HepG2 (cell line): ENCODE results near the gene RGR. TPM values are rescaled to one million over a fixed set of nuclear protein-coding genes. Genes with fewer than 3 reads are reported as not detected.
A peak's percentile ranks its signal among the peaks of the same experiment; 100 is the strongest.

Experiments
- CAMTA2 ChIP-seq: sonication (generic); formaldehyde crosslinking; IDR thresholded peaks from 2 replicates; pipeline ENCODE4 v1.4.0; 2020; ENCODE audit warnings: mild to moderate bottlenecking, missing genetic modification reagents, borderline replicate concordance
- CREB3 ChIP-seq: sonication (generic); formaldehyde crosslinking; IDR thresholded peaks from 2 replicates; pipeline ENCODE4 v1.5.0; 2020; ENCODE audit warnings: missing genetic modification reagents
- FOSL1 ChIP-seq: sonication (generic); formaldehyde crosslinking; IDR thresholded peaks from 2 replicates; pipeline ENCODE4 v1.9.0; 2021; ENCODE audit warnings: missing genetic modification reagents, borderline replicate concordance
- GPN1 ChIP-seq: sonication (generic); formaldehyde crosslinking; IDR thresholded peaks from 2 replicates; pipeline ENCODE4 v1.5.1; 2020; ENCODE audit warnings: missing genetic modification reagents, borderline replicate concordance
- MED13 ChIP-seq: sonication (generic); formaldehyde crosslinking; IDR thresholded peaks from 2 replicates; pipeline ENCODE4 v1.5.0; 2020; ENCODE audit warnings: missing genetic modification reagents
- MIER3 ChIP-seq: IDR thresholded peaks from 2 replicates; pipeline ENCODE4 v1.6.1; 2016; ENCODE audit warnings: missing compliant biosample characterization, borderline replicate concordance
- MNT ChIP-seq: fragments of 450-650 bp; IDR thresholded peaks from 2 replicates; pipeline ENCODE4 v1.6.1; 2016
- ZBTB44 ChIP-seq: sonication (generic); formaldehyde crosslinking; IDR thresholded peaks from 2 replicates; pipeline ENCODE4 v1.4.0; 2020; ENCODE audit warnings: missing genetic modification reagents
- ZBTB7B ChIP-seq: sonication (generic); formaldehyde crosslinking; IDR thresholded peaks from 2 replicates; pipeline ENCODE4 v1.4.0; 2020; ENCODE audit warnings: missing genetic modification reagents
- ZNF205 ChIP-seq: IDR thresholded peaks from 2 replicates; pipeline ENCODE4 v1.6.1; 2018; ENCODE audit warnings: missing biosample characterization, missing genetic modification reagents
- ZNF234 ChIP-seq: sonication (generic); formaldehyde crosslinking; conservative IDR thresholded peaks from 2 replicates; pipeline ENCODE4 v1.5.1; 2020; ENCODE audit warnings: mild to moderate bottlenecking, missing genetic modification reagents
- ZNF282 ChIP-seq: fragments of 450-650 bp; IDR thresholded peaks from 2 replicates; pipeline ENCODE4 v1.6.1; 2018; ENCODE audit not compliant: partially characterized antibody
- ZNF773 ChIP-seq: sonication (generic); formaldehyde crosslinking; IDR thresholded peaks from 2 replicates; pipeline ENCODE4 v1.4.0; 2020; ENCODE audit warnings: missing genetic modification reagents, borderline replicate concordance
- polyA plus RNA-seq, 8 experiments: library from polyadenylated mRNA; depleted of rRNA in 3 of 8; stranded (reverse) in 7 of 8; unstranded in 1 of 8; fragments of >200 nt; fragmentation: Illumina TruSeq in 4 of 8; extraction: Trizol in 4 of 8; gene quantifications; 2 replicates each; pipeline versions ENCODE4 v1.2.1 to v1.2.3, GENCODE V29; 2011 to 2016; ENCODE audit warnings: low read depth in 4 of 8, missing spikeins in 1 of 8, mixed read lengths in 1 of 8; ENCODE audit not compliant: insufficient read depth in 1 of 8
- total RNA-seq, 5 experiments: library from RNA; depleted of rRNA; stranded (reverse); fragments of >200 nt; fragmentation: Illumina TruSeq; extraction: Trizol; gene quantifications; 2 replicates each; pipeline ENCODE4 v1.2.3, GENCODE V29; 2016; ENCODE audit warnings: low read depth in 1 of 5
- TF ChIP-seq, protein P1 (sequence below): sonication (generic); formaldehyde crosslinking; IDR thresholded peaks from 2 replicates; pipeline ENCODE4 v1.4.0; 2020; ENCODE audit warnings: missing genetic modification reagents
- TF ChIP-seq, protein P2 (sequence below), 2 experiments: sonication (generic) in 1 of 2; formaldehyde crosslinking in 1 of 2; IDR thresholded peaks; 2 replicates each; pipeline versions ENCODE4 v1.4.0 to v1.6.1; 2016 to 2020; ENCODE audit warnings: borderline replicate concordance in 1 of 2, low read depth in 1 of 2, mild to moderate bottlenecking in 1 of 2, missing genetic modification reagents in 1 of 2
- TF ChIP-seq, protein P3 (sequence below): sonication (generic); formaldehyde crosslinking; IDR thresholded peaks from 2 replicates; pipeline ENCODE4 v1.4.0; 2020; ENCODE audit warnings: missing genetic modification reagents

Gene RGR
- total and polyA plus RNA-seq, 2 of the 13 experiments (the other 11 are each of a cell fraction or from before 2014, with no cell fraction given), result 0.69 to 0.71 TPM

DNA sequence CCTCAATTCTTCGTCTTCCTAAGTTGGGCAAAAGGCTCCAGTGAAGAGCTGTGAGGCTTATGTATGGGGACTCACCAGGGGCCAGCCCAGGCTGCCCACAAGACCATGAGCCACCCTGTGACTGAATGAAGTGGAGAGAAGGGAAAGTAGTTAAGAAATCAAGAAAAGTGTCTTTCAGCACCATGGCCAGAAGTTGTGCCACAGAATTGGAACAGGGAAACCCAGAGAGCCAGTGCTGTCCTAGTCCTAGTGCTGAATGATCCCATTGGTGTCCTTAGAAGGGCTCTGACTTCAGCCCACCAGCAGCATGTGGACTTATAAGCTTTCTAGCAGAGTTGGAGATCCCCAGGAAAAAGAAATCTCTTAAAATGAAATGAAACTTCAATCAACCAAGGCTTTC is 46.5 kb downstream of the RGR start (continued):
- no peak for TF ChIP-seq ZNF234 (CRISPR knock-in tag)
- TF ChIP-seq FOSL1, result 0 out of 2 replicates have a peak, but pooled peaks have one; percentile 46
- TF ChIP-seq ZBTB44, result peak; percentile 97; the same call in 1 of the 2 replicates
- TF ChIP-seq ZNF282, result no peak
- TF ChIP-seq MNT, result no peak
- peak; percentile 68; the same call in 1 of the 2 replicates for TF ChIP-seq MIER3 (CRISPR knock-in tag)
- TF ChIP-seq GPN1, result 0 out of 2 replicates have a peak, but pooled peaks have one; percentile 86
- TF ChIP-seq ZNF773 (CRISPR knock-in tag), result peak; percentile 96
- TF ChIP-seq CAMTA2, result no peak
- peak; percentile 67; the same call in 1 of the 2 replicates for TF ChIP-seq CREB3 (CRISPR knock-in tag)
- TF ChIP-seq, protein P1, sequence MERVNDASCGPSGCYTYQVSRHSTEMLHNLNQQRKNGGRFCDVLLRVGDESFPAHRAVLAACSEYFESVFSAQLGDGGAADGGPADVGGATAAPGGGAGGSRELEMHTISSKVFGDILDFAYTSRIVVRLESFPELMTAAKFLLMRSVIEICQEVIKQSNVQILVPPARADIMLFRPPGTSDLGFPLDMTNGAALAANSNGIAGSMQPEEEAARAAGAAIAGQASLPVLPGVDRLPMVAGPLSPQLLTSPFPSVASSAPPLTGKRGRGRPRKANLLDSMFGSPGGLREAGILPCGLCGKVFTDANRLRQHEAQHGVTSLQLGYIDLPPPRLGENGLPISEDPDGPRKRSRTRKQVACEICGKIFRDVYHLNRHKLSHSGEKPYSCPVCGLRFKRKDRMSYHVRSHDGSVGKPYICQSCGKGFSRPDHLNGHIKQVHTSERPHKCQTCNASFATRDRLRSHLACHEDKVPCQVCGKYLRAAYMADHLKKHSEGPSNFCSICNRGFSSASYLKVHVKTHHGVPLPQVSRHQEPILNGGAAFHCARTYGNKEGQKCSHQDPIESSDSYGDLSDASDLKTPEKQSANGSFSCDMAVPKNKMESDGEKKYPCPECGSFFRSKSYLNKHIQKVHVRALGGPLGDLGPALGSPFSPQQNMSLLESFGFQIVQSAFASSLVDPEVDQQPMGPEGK, result 0 out of 2 replicates have a peak, but pooled peaks have one; percentile 34
- TF ChIP-seq, protein P2, sequence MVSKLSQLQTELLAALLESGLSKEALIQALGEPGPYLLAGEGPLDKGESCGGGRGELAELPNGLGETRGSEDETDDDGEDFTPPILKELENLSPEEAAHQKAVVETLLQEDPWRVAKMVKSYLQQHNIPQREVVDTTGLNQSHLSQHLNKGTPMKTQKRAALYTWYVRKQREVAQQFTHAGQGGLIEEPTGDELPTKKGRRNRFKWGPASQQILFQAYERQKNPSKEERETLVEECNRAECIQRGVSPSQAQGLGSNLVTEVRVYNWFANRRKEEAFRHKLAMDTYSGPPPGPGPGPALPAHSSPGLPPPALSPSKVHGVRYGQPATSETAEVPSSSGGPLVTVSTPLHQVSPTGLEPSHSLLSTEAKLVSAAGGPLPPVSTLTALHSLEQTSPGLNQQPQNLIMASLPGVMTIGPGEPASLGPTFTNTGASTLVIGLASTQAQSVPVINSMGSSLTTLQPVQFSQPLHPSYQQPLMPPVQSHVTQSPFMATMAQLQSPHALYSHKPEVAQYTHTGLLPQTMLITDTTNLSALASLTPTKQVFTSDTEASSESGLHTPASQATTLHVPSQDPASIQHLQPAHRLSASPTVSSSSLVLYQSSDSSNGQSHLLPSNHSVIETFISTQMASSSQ (IDR thresholded peaks at IDR 0.05; ENCODE audit: low read depth), result no peak
- TF ChIP-seq, protein P2 (CRISPR knock-in tag; IDR thresholded peaks at IDR 0.05; ENCODE audit: borderline replicate concordance), result no peak
- no peak for TF ChIP-seq ZBTB7B (CRISPR knock-in tag)
- TF ChIP-seq MED13 (CRISPR knock-in tag), result 0 out of 2 replicates have a peak, but pooled peaks have one; percentile 27
- TF ChIP-seq ZNF205 (CRISPR knock-in tag), result peak; percentile 79; the same call in 1 of the 2 replicates
- TF ChIP-seq, protein P3, sequence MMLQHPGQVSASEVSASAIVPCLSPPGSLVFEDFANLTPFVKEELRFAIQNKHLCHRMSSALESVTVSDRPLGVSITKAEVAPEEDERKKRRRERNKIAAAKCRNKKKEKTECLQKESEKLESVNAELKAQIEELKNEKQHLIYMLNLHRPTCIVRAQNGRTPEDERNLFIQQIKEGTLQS, result 0 out of 2 replicates have a peak, but pooled peaks have one; percentile 50
